Fibroblast of peridontal ligament (primary cell): ENCODE measurements around the gene BCL2L14.

Experiments used
- DNase-seq: peaks from one replicate; pipeline ENCODE4 v3.0.0-alpha.2; 2010; ENCODE audit errors: extremely low read depth

BCL2L14 gene

GRCh38 chr12:12070674-12071656 lies at the start of gene BCL2L14:
Gene BCL2L14, plus strand, starts transcription at chr12:12070939. Its CDS starts 8,367 bp downstream, at chr12:12079306.
- no peak for DNase-seq

- DNase-seq = no peak
Observed at GRCh38 chr12:12022306-12022936, 48.3 kb upstream of the BCL2L14 start.

- no peak for DNase-seq
Observed at GRCh38 chr12:12023456-12023855, 47.3 kb upstream of the BCL2L14 start.

- DNase-seq = no peak
Observed at GRCh38 chr12:12024911-12025682, 45.6 kb upstream of the BCL2L14 start.

GRCh38 chr12:12025799-12026386 lies 44.8 kb upstream of the BCL2L14 start:
- no peak for DNase-seq

- no peak for DNase-seq
Observed at GRCh38 chr12:12028668-12029402, 41.9 kb upstream of the BCL2L14 start.

GRCh38 chr12:12029653-12030052 lies 41.1 kb upstream of the BCL2L14 start:
- no peak for DNase-seq

GRCh38 chr12:12032260-12032791 lies 38.4 kb upstream of the BCL2L14 start:
- no peak for DNase-seq

GRCh38 chr12:12032851-12033797 lies 37.6 kb upstream of the BCL2L14 start:
- peak; percentile 93 for DNase-seq

GRCh38 chr12:12033824-12034223 lies 36.9 kb upstream of the BCL2L14 start:
- no peak for DNase-seq

- no peak for DNase-seq
Observed at GRCh38 chr12:12034344-12034743, 36.4 kb upstream of the BCL2L14 start.

- DNase-seq = no peak
Observed at GRCh38 chr12:12035229-12035628, 35.5 kb upstream of the BCL2L14 start.

- DNase-seq = no peak
Observed at GRCh38 chr12:12036901-12037300, 33.8 kb upstream of the BCL2L14 start.

- no peak for DNase-seq
Observed at GRCh38 chr12:12039897-12040296, 30.8 kb upstream of the BCL2L14 start.

- DNase-seq = no peak
Observed at GRCh38 chr12:12046401-12046800, 24.3 kb upstream of the BCL2L14 start.

GRCh38 chr12:12047682-12048081 lies 23.1 kb upstream of the BCL2L14 start:
- DNase-seq = no peak

GRCh38 chr12:12048266-12048665 lies 22.5 kb upstream of the BCL2L14 start:
- DNase-seq = no peak

- DNase-seq = no peak
Observed at GRCh38 chr12:12048714-12049113, 22.0 kb upstream of the BCL2L14 start.

GRCh38 chr12:12051668-12052067 lies 19.1 kb upstream of the BCL2L14 start:
- DNase-seq = no peak

- no peak for DNase-seq
Observed at GRCh38 chr12:12054993-12055392, 15.7 kb upstream of the BCL2L14 start.
